GM23338 (cell line): ENCODE results near the gene CEP170B. TPM values are rescaled to one million over a fixed set of nuclear protein-coding genes. Genes with fewer than 3 reads are reported as not detected.

Experiments
- ATAC-seq: fragments of 200-7000 bp; cut with Tn5 transposase; 3 replicates; pipeline ENCODE4 v1.9.1; 2020
- DNase-seq: peaks from one replicate; pipeline ENCODE4 v3.0.0-alpha.2; 2015; ENCODE audit warnings: low spot score
- H2AFZ ChIP-seq: fragments of 200-600 bp; sonication (generic); 2 replicates; pipeline ENCODE4 v1.8.0; 2016; ENCODE audit warnings: antibody characterized with exemption, mild to moderate bottlenecking, moderate library complexity
- H3F3A ChIP-seq: fragments of 200-600 bp; sonication (generic); replicated peaks from 2 replicates; pipeline ENCODE4 v1.8.0; 2017; ENCODE audit warnings: antibody characterized with exemption, mixed run types, low read depth
- H3K27ac ChIP-seq: fragments of 200-600 bp; sonication (generic); 2 replicates; pipeline ENCODE4 v1.6.1; 2016; ENCODE audit warnings: low read depth
- H3K27me3 ChIP-seq: fragments of 200-600 bp; sonication (generic); 2 replicates; pipeline ENCODE4 v1.8.0; 2016; ENCODE audit warnings: mild to moderate bottlenecking, mixed run types, moderate library complexity; ENCODE audit not compliant: insufficient read depth
- H3K36me3 ChIP-seq: fragments of 200-600 bp; sonication (generic); 2 replicates; pipeline ENCODE4 v1.8.0; 2016; ENCODE audit warnings: mild to moderate bottlenecking; ENCODE audit not compliant: insufficient read depth
- H3K4me1 ChIP-seq: fragments of 200-600 bp; sonication (generic); 2 replicates; pipeline ENCODE4 v1.8.0; 2016; ENCODE audit warnings: mild to moderate bottlenecking, moderate library complexity; ENCODE audit not compliant: insufficient read depth
- H3K4me2 ChIP-seq: fragments of 200-600 bp; sonication (generic); 2 replicates; pipeline ENCODE4 v1.7.1; 2017; ENCODE audit warnings: mixed run types
- H3K4me3 ChIP-seq: fragments of 200-600 bp; sonication (generic); 2 replicates; pipeline ENCODE4 v1.6.1; 2016; ENCODE audit warnings: mixed run types
- H3K79me2 ChIP-seq: fragments of 200-600 bp; sonication (generic); replicated peaks from 2 replicates; pipeline ENCODE4 v1.8.0; 2017; ENCODE audit warnings: mild to moderate bottlenecking; ENCODE audit not compliant: insufficient read depth
- H3K9me2 ChIP-seq: fragments of 200-600 bp; sonication (generic); 2 replicates; pipeline ENCODE4 v1.8.0; 2017; ENCODE audit not compliant: insufficient read depth
- H4K20me1 ChIP-seq: fragments of 200-600 bp; sonication (generic); replicated peaks from 2 replicates; pipeline ENCODE4 v1.8.0; 2017; ENCODE audit warnings: mild to moderate bottlenecking; ENCODE audit not compliant: insufficient read depth
- H3K27ac Mint-ChIP-seq: 2 replicates; pipeline ENCODE4 v1.8.0; 2020; ENCODE audit warnings: inconsistent platforms, mild to moderate bottlenecking, moderate library complexity, mixed read lengths
- H3K27me3 Mint-ChIP-seq: 3 replicates; pipeline ENCODE4 v1.8.0; 2022; ENCODE audit warnings: low read depth, mild to moderate bottlenecking, moderate library complexity, mixed read lengths, inconsistent platforms; ENCODE audit not compliant: insufficient read depth, poor library complexity
- H3K36me3 Mint-ChIP-seq: 3 replicates; pipeline ENCODE4 v1.8.0; 2021; ENCODE audit warnings: low read depth, mild to moderate bottlenecking, inconsistent platforms, moderate library complexity, mixed read lengths
- H3K4me1 Mint-ChIP-seq: 3 replicates; pipeline ENCODE4 v1.8.0; 2020; ENCODE audit warnings: mild to moderate bottlenecking, inconsistent platforms, mixed read lengths
- H3K4me3 Mint-ChIP-seq: 3 replicates; pipeline ENCODE4 v1.8.0; 2021; ENCODE audit warnings: moderate library complexity, mild to moderate bottlenecking, inconsistent platforms, mixed read lengths
- H3K9me3 Mint-ChIP-seq: 3 replicates; pipeline ENCODE4 v1.8.0; 2020; ENCODE audit warnings: moderate library complexity, mild to moderate bottlenecking, inconsistent platforms, mixed read lengths
- CREB1 ChIP-seq: fragments of 250-450 bp; sonication (Bioruptor Pico); IDR thresholded peaks from 2 replicates; pipeline ENCODE4 v1.5.0; 2020; ENCODE audit warnings: low read depth, mild to moderate bottlenecking, moderate library complexity
- CTCF ChIP-seq, 2 experiments: fragments of 200-600 bp in 1 of 2; sonication (generic) in 1 of 2; conservative IDR thresholded peaks; 2 replicates each; pipeline versions ENCODE4 v1.5.1 to v1.6.1; 2016 to 2017; ENCODE audit warnings: antibody characterized with exemption in 2 of 2, low read depth in 2 of 2, mild to moderate bottlenecking in 2 of 2, moderate library complexity in 1 of 2
- POLR2AphosphoS5 ChIP-seq: IDR thresholded peaks from 2 replicates; pipeline ENCODE4 v1.6.1; 2016; ENCODE audit warnings: antibody characterized with exemption, low read depth
- REST ChIP-seq: IDR thresholded peaks from one replicate; pipeline ENCODE4 v1.6.1; 2018; ENCODE audit warnings: antibody characterized with exemption; ENCODE audit not compliant: unreplicated experiment
- STAT1 ChIP-seq: IDR thresholded peaks from one replicate; pipeline ENCODE4 v1.6.1; 2016; ENCODE audit warnings: antibody characterized with exemption; ENCODE audit not compliant: unreplicated experiment
- ZNF331 ChIP-seq: fragments of 250-450 bp; sonication (Bioruptor Pico); IDR thresholded peaks from 2 replicates; pipeline ENCODE4 v1.5.0; 2020; ENCODE audit warnings: low read depth, mild to moderate bottlenecking, moderate library complexity
- polyA plus RNA-seq: library from polyadenylated mRNA; unstranded; fragments of >200 nt; fragmentation: Nextera tagmentation; extraction: Ambion mirVana; gene quantifications from 2 replicates; pipeline ENCODE4 v1.2.1, GENCODE V29; 2016
- total RNA-seq: library from RNA; depleted of rRNA; stranded (reverse); fragments of >200 nt; shearing (Covaris generic); gene quantifications from 2 replicates; pipeline ENCODE4 v1.2.3, GENCODE V29; 2014
- TF ChIP-seq, protein P1 (sequence below): fragments of 250-450 bp; sonication (Bioruptor Pico); IDR thresholded peaks from 2 replicates; pipeline ENCODE4 v1.5.0; 2020; ENCODE audit warnings: mild to moderate bottlenecking, moderate library complexity

CEP170B gene
- total and polyA plus RNA-seq, 2 experiments from 2014 or later = 4.6 to 37.1 TPM

DNA sequence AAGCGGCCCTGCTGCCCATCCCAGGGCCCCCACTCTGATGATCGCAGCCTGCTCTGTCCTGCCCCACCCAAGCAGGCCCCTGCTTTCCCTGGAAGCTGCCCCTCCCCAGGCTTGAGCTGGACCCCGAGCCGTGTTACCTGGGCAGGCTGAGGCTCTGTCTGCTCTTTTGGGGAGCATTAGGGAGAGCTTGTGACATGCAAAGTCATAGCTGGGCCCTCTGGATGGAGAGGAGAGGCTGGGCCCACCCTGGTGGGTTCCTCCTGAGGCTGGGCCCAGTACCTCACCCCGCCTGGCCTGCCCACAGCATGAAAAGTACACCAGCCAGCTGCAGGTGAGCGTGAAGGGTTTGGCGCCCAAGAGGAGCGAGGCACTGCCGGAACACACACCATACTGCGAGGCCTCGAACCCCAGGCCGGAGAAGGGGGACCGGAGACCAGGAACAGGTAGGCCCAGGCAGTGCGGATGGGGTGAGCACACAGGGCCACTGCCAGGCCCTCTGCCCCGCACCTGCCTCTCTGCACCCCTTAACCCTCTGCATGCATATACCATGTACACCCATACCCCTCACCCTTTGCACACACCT is 15.0 kb downstream of the CEP170B start:
- H3K4me2 ChIP-seq = no peak overlapping the region
- no peak overlapping the region for H3K4me3 Mint-ChIP-seq
- no peak for DNase-seq

More for the DNA sequence above, 15.0 kb downstream of the CEP170B start:
- Histone ChIP-seq H3K4me3 (no peak overlapping the region), H3F3A (no peaks in the 10 kb centered on the region), H3K27me3 (no peaks in the 10 kb centered on the region), H4K20me1 (no peaks in the 10 kb centered on the region; the same call in 1 of the 2 replicates), H3K9me2 (no peaks in the 10 kb centered on the region), H2AFZ (no peak overlapping the region), H3K79me2 (no peaks in the 10 kb centered on the region), H3K36me3 (no peaks in the 10 kb centered on the region), H3K27ac (no peak overlapping the region), H3K4me1 (no peaks in the 10 kb centered on the region)
- no peaks in the 10 kb centered on the region for H3K9me3 Mint-ChIP-seq
- peaks cover 8% of the 10 kb centered on the region; the same call in 1 of the 3 replicates for H3K36me3 Mint-ChIP-seq
- no peak for TF ChIP-seq REST
- no peak for TF ChIP-seq STAT1
- TF ChIP-seq POLR2AphosphoS5 = no peak
- TF ChIP-seq ZNF331 (CRISPR knock-in tag) = no peak
- TF ChIP-seq CTCF (conservative IDR thresholded peaks at IDR 0.05; ENCODE audit: low read depth in 2 of 2) = no peak
- TF ChIP-seq, protein P1, sequence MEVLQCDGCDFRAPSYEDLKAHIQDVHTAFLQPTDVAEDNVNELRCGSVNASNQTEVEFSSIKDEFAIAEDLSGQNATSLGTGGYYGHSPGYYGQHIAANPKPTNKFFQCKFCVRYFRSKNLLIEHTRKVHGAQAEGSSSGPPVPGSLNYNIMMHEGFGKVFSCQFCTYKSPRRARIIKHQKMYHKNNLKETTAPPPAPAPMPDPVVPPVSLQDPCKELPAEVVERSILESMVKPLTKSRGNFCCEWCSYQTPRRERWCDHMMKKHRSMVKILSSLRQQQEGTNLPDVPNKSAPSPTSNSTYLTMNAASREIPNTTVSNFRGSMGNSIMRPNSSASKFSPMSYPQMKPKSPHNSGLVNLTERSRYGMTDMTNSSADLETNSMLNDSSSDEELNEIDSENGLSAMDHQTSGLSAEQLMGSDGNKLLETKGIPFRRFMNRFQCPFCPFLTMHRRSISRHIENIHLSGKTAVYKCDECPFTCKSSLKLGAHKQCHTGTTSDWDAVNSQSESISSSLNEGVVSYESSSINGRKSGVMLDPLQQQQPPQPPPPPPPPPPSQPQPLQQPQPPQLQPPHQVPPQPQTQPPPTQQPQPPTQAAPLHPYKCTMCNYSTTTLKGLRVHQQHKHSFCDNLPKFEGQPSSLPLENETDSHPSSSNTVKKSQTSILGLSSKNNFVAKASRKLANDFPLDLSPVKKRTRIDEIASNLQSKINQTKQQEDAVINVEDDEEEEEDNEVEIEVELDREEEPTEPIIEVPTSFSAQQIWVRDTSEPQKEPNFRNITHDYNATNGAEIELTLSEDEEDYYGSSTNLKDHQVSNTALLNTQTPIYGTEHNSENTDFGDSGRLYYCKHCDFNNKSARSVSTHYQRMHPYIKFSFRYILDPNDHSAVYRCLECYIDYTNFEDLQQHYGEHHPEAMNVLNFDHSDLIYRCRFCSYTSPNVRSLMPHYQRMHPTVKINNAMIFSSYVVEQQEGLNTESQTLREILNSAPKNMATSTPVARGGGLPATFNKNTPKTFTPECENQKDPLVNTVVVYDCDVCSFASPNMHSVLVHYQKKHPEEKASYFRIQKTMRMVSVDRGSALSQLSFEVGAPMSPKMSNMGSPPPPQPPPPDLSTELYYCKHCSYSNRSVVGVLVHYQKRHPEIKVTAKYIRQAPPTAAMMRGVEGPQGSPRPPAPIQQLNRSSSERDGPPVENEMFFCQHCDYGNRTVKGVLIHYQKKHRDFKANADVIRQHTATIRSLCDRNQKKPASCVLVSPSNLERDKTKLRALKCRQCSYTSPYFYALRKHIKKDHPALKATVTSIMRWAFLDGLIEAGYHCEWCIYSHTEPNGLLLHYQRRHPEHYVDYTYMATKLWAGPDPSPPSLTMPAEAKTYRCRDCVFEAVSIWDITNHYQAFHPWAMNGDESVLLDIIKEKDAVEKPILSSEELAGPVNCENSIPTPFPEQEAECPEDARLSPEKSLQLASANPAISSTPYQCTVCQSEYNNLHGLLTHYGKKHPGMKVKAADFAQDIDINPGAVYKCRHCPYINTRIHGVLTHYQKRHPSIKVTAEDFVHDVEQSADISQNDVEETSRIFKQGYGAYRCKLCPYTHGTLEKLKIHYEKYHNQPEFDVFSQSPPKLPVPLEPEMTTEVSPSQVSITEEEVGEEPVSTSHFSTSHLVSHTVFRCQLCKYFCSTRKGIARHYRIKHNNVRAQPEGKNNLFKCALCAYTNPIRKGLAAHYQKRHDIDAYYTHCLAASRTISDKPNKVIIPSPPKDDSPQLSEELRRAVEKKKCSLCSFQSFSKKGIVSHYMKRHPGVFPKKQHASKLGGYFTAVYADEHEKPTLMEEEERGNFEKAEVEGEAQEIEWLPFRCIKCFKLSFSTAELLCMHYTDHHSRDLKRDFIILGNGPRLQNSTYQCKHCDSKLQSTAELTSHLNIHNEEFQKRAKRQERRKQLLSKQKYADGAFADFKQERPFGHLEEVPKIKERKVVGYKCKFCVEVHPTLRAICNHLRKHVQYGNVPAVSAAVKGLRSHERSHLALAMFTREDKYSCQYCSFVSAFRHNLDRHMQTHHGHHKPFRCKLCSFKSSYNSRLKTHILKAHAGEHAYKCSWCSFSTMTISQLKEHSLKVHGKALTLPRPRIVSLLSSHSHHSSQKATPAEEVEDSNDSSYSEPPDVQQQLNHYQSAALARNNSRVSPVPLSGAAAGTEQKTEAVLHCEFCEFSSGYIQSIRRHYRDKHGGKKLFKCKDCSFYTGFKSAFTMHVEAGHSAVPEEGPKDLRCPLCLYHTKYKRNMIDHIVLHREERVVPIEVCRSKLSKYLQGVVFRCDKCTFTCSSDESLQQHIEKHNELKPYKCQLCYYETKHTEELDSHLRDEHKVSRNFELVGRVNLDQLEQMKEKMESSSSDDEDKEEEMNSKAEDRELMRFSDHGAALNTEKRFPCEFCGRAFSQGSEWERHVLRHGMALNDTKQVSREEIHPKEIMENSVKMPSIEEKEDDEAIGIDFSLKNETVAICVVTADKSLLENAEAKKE (CRISPR knock-in tag) = no peak
- no peak for TF ChIP-seq CREB1 (CRISPR knock-in tag)
- H3K27me3 Mint-ChIP-seq = peaks cover 3% of the 10 kb centered on the region
- peaks cover 8% of the 10 kb centered on the region; the same call in 1 of the 3 replicates for H3K4me1 Mint-ChIP-seq
- ATAC-seq = no peak
- H3K27ac Mint-ChIP-seq = no peak overlapping the region
